Femur (tissue), 1 donor: ENCODE measurements around the gene ADISSP.

Experiments used
- DNase-seq: peaks from one replicate; pipeline ENCODE4 v3.0.0-alpha.2; 2017

ADISSP gene

DNA sequence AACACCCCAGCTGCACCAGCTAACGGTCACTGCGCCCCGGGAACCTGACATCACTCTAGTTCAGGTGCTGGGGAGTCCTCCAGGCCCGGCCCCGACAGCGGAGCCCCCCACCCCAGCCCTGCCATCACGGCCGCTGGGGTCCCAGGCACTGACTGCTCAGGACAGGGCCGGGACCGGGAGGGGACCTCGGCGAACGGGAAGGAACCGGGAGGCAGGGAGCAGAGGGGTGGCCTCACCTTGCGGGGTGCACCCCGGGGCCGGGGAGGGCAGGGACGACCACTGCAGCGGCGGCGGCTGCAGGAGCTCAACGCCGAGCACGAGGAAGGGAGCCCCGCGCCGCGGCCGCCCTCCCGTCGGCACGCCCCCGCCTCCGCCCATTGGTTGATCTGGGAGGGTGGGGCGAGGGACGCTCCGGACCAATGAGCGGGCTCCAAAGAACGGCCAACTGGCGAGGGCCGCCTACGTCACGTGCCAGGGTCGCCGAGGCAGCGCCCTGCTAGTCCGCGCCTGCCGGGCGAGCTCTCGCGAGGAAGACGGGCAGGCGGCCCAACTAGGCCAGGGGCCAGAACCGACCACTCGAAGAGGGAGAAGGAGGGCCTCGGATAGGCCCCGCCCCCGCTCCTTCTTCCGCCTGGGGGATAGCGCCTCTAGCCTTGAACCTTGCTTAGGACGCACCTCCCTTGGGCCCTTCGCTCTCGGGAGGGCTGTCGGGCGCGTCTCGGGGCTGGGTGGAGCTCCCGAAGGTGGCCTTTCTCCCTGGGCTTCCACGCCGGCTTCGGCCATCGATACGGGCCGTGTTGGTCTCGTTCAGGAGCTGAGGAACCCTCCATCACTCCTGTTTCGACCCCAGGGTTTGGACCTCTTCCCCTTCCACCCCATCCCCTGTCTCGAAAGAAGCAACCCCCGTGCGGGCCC lies at the start of gene ADISSP:
Gene ADISSP (minus strand): TSS at position 327 of the 915 bp plus-strand sequence. CDS start 7,653 bp downstream, outside the sequence.
- DNase-seq, result peak; percentile 99

DNA sequence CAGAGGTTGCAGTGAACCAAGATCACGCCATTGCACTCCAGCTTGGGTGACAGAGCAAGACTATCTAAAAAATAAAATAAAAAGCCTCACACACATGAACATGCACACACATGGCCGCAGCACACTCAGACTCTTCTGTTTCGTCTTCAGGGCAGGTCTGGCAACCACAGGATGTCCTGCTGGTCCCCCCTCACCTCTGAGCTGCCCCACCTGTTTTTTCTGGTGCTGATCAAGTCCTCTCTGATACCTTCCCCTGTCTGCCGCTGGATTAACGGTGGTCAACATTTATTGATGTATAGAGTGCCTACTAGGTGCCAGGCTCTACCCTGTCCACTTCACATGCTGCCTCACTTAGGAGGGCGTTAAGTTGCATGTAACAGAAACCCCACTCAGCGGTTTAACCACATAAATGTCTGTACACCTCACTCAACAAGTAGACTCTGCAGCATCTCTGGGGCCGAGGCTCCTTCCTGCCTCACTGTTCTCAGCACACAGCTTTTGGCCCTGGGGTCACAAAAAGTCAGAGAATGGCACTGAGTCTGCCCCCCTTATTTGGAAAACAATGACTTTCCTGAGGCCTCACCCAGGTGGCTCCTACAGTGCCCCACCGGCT lies 48.3 kb upstream of the ADISSP start:
- DNase-seq, result peak; percentile 15

DNA sequence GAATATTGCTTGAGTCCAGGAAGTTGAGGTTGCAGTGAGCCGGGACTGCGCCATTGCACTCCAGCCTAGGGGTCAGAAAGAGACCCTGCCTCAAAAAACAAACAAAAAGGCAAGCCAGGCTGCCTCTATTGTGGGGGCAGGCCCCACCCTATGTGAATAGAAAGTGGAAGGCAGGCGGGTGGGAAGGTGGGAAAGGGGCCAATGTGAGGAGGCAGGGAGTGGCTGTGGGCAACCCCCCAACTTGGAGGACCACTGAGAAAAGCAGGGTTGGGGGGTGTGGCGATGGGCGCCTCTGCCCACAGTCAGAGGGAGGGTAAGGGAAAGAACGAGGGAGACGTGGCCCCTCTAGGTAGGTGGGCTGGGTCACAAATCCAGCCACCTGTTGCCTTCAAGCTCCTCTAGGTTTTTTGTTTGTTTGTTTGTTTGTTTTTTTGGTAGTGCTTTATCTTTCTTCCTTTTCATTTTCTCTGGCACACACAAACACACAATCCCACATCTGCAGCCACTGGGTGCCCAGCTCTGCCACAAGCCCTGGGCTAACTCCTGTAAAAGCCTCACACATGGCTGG lies 47.5 kb upstream of the ADISSP start:
- DNase-seq, result peak; percentile 25

DNA sequence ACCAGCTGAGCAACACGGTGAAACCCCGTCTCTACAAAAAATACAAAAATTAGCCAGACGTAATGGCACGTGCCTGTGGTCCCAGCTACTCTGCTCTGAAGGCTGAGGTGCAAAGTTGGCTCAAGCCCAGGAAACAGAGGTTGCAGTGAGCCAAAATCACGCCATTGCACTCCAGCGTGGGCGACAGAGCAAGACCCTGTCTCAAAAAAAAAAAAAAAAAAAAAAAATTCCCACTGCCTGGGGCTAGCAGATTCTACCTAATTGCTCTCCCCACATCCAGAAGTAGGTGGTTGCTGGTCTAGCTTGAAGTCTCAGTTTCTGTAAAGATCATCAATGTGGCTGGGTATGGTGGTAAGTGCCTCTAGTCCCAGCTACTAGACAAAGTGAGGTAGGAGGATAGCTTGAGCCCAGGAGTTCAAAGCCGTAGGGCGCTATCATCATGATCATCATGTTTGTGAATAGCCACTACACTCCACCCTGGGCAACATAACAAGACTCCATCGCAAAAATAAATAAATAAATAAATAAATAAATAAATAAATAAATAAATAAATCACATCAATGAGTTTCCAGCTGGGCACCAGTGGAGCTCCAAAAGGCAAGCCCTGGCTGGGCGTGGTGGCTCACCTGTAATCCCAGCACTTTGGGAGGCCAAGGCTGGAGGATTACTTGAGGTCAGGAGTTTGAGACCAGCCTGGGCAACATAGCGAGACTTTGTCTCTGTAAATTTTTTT lies 46.5 kb upstream of the ADISSP start:
- DNase-seq, result peak; percentile 22

DNA sequence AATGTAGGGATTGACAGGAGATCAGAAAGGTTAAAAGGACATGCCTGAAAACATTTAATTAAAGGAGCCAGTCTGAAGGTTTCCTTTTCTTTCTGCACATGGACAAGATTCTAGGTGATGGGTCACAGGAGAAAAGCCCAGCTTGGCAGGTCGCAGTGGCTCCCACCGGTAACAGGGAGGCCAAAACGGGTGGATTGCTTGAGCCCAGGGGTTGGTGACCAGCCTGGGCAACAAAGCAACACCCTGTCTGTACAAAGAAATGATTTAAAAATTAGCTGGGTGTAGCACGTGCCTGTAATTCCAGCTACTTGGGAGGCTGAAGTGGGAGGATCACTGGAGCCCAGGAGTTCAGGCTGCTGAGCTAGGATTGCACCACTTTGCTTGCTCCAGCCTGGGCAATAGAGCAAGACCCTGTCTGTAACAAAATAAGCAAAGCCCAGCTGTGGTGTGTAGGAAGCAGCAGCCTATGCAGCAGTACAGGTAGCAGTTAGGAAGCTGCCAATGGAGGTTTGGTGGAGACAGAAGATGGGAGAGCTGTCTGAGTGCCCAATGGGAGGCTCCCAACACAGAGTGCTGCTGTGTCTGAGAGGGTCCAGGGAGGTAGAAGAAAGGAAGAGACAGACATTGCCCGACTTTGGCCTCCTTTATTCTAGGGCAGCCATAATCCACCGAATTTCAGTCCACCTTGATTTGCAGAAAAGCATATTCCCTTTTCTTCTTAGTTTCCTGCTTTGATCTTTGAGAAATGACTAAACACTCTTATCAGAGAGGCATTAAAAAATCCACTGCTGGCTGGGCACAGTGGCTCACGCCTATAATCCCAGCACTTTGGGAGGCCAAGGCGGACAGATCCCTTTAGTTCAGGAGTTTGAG lies 45.7 kb upstream of the ADISSP start:
- peak; percentile 19 for DNase-seq

DNA sequence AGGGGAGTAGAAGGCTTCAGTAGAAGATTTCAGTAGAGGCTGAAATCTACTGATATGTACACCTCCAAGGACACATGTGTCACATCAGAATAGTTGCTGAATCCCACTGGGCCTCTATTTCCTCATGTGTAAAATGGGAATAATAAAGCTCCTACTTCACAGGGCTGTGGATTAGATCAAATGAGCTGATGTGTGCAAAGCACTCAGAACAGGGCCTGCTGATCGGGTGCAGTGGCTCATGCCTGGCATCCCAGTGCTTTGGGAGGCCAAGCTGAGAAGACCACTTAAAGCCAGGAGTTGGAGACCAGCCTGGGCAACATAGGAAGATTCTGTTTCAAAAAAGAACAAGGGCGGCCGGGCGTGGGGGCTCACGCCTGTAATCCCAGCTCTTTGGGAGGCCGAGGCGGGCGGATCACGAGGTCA lies 44.7 kb upstream of the ADISSP start:
- peak; percentile 29 for DNase-seq

DNA sequence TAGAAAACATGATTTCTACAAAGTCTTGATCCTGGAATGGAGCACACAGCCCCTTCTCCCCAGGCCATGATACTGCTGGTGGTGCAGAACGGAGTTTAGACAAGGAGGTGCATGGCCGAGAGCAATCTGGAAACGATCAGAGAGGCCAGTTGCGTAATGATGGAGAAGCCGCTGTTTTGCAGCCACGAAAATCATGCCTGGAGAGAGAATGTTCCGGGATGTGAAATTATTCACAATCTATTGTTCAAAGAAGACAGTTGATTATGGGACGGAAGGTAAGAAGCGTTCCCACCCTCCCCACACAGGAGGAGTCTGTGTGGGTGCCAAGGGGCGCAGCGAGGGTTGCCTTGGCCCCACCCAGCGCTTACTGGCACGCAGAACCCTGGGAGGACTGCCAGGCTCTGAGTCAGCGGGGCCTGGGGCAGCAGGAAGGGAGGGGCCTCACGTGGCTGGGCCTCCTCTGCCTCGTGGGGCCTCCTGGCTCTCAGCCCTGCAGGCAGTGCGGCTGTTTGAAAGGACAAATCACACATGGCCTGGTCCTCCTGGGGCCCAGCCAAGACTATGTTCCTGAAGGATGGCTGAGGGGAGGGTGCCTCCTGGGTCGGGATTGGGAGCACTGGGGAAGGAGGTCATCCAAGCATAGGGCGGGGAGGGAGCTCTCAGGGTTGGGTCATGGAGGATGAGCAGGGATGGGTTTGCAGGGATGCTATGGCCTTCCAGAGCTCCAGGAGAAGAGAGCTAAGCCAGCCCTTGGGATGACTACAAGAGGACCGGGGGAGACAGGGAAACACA lies 44.1 kb upstream of the ADISSP start:
- DNase-seq, result peak; percentile 98

DNA sequence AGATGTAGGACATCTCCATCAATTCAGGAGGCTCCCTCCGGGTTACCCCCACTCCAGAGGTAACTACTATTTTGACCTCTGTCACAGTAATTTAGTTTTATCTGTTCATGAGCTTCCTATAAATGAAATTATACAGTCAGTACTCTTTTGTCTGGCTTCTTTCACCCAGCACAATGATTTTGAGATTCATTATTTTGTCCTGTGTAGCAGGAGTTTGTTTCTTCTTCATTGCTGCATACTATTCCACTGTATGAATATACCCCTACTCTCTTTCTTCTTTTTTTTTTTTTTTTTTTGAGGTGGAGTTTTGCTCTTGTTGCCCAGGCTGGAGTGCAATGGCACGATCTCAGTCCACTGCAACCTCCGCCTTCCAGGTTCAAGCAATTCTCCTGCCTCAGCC lies 41.0 kb upstream of the ADISSP start:
- no peak for DNase-seq

DNA sequence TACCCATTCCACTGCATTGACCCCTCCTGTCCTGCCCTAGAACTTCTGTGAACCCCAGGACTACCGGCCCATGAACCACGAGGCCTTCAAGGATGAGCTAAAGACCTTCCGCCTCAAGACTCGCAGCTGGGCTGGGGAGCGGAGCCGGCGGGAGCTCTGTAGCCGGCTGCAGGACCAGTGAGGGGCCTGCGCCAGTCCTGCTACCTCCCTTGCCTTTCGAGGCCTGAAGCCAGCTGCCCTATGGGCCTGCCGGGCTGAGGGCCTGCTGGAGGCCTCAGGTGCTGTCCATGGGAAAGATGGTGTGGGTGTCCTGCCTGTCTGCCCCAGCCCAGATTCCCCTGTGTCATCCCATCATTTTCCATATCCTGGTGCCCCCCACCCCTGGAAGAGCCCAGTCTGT lies 37.2 kb upstream of the ADISSP start:
- DNase-seq, result peak; percentile 19

DNA sequence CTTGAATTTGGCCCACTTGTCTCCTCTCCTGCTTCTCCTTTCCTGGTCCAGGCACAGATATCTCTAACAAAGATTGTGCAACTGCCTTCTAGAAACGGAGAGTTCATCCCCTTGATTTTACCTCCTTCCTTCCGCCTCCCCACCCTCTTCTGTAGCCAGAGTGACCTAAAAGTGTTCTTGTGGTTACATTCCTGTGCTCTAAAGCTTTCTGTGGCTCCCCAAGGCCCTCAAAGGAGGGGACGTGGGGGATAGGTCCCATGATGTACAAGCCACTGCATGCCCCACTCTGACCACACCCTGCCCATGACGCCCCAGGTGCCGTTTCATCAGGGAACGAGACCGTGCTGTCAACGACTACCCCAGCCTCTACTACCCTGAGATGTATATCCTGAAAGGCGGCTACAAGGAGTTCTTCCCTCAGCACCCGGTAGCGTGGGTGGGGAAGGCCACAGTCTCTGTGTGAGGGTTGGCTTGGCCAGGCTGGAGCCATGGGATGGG lies 36.8 kb upstream of the ADISSP start:
- no peak for DNase-seq

DNA sequence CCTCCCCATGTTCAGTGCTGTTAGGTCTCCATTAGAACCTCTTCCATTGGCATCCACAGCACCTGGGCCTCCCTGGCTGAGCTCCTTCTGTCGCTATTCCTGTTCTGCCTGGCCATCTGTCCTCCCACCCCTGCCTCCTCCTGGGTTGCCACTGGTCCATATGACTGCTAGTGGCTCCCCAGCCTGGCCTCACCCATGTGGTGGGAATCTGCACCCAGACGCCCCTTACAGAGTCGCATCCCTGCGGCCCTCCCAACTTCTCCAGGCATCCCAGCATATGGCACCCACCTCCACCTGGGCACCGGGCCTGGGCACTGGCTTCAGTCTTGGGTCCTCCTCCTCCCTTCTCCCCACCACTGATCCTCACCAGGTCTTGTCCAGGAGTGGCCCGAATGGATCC lies 36.3 kb upstream of the ADISSP start:
- peak; percentile 10 for DNase-seq

DNA sequence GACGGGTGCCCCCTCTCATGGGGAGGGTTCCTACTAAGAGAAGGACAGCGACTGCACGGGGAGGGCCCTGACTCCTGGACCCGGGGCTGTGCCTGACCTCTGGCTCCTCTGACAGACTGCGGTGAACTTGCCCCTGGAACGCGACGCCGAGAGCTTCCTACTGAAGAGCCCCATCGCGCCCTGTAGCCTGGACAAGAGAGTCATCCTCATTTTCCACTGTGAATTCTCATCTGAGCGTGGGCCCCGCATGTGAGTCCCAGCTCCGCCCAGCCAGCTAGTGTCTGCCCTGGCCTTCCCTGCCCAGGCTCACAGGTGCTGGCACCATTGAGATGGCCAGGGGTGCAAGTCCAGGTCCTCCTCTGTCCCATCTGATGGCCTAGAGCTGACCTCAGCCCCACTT lies 35.7 kb upstream of the ADISSP start:
- peak; percentile 13 for DNase-seq

DNA sequence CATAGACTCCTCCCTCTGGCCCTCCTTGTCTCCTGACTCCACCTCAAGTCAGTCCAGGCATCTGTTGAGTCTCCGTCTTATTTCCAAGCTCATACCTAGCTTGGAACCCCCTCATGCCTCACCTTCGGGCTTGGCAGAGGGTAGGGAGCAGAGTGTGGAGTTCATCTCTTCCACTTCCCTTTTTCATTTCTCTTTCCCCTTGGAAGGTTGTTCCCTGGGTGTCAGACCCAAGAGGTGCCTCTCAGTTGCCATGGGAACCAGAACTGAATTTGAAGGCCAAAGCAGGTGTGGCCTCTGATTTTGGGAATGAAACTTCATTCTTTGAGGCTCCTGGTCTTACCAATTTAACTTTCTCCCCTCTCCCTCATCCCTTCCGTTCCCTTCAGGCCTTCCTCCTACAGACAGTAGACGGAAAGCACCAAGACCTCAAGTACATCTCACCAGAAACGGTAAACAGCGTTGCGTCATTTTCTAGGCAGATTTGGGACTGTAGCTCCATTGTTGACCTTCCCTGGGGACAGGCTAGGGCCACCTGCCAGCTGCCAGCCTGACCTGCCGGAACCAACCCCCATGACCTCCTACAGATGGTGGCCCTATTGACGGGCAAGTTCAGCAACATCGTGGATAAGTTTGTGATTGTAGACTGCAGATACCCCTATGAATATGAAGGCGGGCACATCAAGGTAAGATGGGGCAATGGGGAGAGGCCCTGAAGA lies 35.1 kb upstream of the ADISSP start:
- no peak for DNase-seq

DNA sequence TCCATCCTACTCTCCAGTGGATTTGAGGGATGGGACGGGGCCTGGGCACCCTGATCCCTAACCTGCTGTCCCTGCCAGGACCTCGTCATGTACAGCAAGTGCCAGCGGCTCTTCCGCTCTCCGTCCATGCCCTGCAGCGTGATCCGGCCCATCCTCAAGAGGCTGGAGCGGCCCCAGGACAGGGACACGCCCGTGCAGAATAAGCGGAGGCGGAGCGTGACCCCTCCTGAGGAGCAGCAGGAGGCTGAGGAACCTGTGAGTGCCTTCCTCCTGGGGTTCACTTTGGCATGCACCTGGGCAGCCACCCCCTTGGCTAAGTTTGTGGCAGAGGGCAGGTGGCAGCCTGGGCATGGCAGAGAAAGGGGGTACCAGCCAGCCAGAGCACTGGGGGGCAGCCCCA lies 34.3 kb upstream of the ADISSP start:
- DNase-seq, result no peak

DNA sequence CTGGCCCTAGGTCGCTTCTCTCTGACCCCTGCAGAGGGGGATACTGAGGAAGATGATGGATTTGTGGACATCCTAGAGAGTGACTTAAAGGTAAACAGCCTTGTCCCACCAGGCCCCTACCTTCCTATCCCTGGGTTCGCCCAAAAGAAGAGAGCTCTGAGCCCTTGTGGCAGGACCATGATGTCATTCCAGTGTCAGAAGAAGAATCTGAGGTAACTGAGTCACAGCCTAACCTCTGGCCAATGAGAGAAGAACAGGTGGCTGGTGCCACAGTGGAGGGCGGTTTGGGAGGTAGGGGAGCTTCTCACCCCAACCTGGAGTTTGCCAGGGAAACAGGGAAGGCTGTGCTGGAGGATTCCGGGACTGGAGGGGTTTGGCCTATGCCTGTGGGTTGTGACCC lies 33.7 kb upstream of the ADISSP start:
- no peak for DNase-seq

DNA sequence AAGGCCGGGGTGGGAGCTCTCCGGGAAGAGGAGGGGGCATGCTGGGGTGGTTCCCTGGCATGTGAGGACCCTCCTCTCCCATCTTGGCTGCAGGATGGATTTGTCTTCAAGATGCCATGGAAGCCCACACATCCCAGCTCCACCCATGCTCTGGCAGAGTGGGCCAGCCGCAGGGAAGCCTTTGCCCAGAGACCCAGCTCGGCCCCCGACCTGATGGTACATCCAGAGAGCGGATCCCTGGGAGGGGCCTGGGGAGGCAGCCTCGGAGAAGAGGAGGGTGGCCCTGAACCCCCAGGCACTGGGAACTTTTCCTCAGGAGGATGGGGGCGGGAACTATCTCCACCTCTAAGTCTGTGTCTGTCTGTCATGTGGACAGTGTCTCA lies 33.3 kb upstream of the ADISSP start:
- DNase-seq, result no peak

DNA sequence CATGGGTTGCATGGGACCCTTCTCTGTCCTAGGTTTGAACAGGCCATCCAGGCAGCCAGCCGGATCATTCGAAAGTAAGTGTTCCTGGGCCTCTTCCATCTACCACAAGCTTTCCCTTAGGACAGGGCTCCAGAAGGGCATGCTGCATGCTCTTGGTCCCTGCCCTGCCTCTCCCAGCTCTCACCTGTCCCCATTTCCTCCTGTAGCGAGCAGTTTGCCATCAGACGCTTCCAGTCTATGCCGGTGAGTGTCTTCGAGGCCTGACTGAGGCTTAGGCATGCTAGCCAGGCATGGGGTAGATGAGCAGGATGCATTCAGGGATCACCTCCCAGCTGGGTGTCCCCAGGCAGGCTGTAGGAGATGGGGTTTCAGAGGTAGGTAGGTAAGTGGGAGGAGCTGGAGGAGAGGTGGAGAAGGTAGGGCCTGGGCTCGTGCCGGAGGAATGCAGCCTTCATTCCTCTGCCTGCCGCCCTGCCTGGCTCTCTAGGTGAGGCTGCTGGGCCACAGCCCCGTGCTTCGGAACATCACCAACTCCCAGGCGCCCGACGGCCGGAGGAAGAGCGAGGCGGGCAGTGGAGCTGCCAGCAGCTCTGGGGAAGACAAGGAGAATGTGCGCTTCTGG lies 32.8 kb upstream of the ADISSP start:
- DNase-seq, result peak; percentile 12

DNA sequence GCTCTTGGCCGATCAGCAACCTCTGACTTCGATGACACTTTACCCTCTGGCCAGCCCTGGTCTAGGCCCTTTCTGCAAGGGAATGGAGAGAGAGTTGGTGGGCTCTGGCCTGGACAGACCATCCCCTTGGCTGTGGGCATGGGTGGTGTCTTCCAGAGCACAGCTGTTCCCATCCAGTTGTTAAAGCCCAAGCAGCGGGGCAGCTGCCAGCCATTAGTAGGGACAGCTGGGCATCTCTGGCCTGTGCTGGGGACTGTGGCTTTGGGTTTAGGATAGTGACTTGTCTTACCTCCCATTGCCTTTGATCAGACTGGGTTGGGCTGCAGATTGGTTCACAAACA lies 31.3 kb upstream of the ADISSP start:
- peak; percentile 76 for DNase-seq

DNA sequence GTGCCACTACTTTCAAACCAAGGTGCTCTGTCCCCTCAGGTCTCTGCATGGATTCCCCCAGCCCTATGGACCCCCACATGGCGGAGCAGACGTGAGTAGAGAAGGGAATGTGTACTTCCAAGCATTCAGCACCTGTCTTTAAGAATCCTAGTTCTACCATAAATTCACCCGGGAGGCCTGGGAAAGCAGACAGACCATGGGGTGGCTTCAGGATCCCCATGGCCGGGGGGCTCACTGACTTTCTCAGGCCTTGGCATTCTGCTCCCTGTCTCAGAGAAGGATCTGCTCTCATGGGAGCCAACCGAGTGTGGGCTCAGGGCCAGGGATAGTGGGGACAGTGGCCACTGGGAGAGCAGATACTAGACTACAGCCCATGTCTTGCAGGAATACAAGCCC lies 30.8 kb upstream of the ADISSP start:
- DNase-seq, result no peak
